ENCODE data around the gene SERPIND1.
A peak's percentile ranks its signal among the peaks of the same experiment; 100 is the strongest.
"Not testable (repeated sequence)": the region's sequence is repeated elsewhere in the genome, so short reads cannot be mapped to it uniquely, and the experiment has no call there.

The SERPIND1 gene

DNA sequence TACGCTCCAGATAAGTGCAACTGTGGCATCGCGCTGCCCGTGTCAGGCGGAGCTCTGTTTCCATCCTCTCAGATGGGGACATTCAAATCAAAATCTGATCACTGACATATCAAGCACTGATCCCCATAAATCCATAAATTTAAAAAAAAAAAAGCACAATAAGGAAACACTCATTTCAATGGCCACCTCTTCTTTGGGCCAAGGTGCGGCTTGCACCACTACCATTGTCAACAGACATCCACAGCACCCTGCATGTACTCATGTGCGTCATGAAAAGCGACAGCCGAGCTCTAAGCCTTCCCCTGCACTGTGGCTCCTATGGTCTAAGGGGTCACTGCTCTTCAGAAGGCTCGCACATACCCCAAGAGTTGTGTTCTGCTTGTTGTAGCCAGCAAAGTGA, 26.7 kb upstream of the SERPIND1 start:
- DNase-seq, result no peak

DNA sequence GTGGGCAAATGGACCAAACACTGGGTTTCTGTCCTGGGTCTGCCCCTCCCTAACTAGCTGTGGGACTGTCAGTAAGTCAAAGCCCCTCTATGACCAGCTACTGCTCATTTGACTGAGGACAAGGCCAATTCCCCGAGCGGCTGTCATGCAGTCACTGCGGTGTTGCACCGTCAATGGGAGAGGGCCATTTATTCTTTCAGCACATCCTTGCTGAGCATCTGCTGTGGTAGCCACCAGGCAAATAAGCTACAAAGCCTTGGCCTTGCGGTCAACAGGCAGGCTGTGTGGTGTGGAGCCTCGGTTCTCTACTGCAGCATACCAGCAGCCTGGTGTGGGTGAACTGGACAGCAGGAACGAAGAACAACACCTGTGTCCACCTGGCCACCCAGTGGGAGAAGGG, 25.8 kb upstream of the SERPIND1 start:
- DNase-seq, result no peak

DNA sequence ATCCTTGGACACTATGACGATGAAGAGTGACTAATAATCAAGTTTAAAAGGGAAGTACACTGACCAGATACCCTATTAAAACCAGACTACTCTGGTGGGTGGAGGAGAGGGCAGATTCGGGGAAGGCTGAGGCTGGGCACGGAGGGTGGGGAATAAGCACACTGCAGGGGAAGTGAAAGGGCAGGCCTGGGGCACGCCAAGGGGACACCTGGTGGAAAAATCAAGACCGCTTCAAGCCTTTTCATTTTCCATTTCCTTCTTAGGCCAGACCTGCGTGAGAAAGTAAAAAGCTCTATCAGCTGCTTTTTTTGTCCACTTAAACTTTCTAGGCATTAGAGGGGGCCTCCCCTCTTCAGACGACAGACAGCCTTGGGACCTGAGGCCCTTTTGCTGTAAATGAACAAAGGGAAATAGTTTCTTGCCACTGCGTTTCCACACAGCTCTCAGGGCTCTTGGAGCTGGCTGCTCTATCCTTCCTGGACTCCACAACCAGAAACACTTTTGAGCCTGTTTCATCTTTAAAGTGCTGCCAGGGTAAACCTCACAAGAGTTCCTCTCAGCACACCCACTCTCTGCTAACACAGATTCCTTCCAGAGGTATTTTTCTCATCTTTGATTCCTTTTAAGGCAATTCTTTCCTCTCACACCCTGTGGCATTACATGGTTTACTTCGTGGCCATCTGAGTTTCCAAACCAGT, 25.0 kb upstream of the SERPIND1 start:
- DNase-seq, result no peak

DNA sequence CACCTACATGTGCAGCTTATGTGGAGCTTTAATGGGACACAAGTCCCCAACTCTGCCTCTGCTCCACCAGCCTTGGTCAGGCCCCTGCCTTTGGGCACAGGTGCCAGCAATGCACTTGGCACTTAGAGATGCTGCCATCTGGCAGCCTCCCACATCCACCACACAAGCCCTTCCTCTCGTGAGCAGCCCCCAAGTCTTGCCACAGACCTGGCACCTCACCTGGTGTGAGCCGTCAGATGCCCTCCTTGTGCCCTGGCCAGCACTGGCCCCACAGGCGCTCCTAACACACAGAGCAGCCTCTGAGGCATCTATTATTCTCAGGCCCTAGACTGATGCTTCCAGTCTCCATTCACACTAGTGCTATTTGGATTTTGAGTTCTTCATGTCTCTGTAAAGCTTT, 24.5 kb upstream of the SERPIND1 start:
- DNase-seq, result no peak

DNA sequence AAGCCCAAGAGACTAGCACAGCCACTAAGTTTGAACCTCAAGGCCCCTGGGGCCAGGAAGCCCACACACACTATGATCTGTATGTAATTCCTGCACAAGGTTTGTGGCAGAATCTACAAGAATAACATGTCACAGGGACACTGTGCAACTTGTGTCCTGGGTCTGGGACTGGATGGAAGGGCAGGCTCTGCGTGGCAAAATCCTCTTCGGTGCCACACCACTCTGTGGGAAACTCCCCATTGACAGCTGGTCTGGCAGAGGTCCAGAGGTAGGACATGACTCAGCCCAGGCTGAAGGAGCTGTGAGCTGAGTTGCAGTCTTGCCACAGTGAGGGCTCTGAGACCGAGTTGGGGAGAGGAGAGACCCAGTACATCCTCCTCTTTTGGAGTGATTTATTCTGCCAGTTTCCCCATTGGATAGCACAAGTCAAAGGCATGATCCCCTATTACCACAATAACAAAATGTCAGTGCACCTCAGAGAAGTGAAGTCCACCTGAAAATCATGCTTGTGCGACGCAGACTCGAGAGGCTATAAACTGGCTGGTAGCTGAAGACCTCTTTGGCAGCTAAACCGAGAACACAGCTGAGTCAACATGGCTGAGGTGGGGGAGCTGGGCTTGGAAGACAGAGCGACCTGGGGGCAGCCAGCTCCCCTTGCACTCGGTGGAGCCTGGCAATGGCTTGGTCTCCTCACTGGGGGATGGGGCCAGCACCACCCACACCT, 23.3 kb upstream of the SERPIND1 start:
- peak in 1 of 2 donors; percentile 18 for DNase-seq

DNA sequence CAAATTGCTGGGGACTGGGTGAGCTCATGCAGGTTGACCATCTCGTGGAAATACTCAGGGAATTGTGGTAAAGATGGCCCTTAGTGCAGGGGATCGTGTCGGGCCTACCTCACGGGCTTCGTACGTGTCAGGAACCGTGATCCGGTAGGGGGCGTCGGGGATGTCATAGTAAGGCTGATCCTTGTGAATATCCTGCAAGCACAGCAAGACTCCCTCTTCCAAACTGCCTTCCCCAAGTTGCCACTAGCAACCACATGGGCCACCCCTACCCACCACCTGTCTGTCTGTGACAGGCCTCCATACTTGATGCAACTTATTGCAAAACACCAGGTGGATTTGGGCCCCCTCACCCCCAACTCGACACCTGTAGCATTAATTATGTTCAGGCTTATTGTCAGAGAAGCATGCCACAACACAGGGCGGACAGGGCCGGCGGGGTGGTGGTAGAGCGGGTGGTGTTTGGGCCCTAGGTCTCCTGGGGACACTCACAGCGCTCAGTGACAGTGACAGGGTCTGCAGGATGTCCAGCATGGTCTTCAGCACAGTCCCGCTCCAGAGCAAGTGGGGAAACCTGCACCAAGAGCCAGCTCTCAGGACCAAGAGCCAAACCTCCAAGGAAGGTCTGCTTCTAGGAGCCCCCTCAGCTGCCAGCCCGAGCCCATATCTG, 22.6 kb upstream of the SERPIND1 start:
- DNase-seq, result no peak

DNA sequence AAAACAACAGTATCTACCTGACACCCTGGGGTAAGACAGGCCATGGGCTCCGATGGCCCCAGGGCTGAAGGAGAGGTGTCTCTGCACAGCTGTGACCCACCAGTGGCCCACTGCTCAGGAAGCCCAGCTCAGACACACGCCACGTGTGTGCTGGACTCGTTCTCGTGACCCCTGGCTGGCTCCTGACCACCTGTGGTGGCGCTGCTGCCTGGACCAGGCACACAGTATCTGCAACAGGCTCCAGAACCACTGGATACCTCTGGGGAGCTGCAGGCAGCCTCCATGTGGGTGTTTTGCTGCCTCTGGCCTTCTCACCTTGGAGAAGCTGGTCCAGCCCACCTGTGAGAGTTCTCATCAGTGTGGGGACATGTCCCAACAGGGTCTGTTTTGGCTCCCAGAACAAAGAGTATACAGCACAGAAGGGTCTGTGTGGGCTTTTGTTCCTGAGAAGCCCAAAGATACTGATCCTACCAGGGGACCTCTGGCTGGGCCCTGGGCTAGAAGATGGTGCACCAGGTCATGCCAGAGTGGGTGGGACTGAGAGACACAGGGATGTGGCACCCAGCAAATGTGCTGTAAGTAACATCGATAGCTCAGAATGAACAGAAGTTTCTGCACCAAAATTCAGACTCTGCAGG, 21.7 kb upstream of the SERPIND1 start:
- no peak for DNase-seq

DNA sequence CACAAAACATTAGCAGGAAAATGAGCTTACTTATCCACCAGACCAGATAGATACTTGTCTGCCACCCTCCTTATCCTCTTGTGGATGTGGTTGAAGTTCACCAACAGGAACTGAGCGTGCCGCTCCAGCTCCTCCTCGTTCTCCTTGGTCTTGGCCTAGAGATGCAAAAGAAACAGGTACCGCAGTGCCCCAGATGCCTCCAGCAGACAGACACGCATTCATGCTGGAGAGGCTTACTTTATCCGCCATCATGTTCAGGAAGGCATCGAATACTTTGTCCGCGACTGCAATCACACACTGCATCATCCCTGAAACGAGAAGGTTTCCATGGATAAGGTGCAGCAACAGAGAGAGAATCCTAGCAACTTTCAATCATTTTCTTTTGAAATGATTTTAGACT, 21.0 kb upstream of the SERPIND1 start:
- DNase-seq, result no peak

DNA sequence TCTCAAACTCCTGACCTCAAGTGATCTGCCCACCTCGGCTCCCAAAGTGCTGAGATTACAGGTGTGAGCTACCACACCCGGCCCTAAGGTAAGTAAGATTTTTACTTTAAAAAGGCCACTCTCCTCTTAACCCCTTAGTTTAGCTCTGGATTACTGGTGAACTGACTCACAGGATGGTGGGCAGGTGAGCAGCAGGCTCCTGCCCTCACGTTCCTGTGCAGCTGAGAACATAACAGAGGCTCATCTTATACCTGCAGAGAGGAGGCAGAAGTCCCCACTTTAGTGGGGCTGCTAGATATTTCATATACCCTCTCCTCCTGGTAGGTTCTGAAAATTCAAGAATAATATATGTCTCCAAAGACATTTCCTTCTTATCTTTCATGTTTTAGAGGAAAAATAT, 17.1 kb upstream of the SERPIND1 start:
- no peak for DNase-seq

DNA sequence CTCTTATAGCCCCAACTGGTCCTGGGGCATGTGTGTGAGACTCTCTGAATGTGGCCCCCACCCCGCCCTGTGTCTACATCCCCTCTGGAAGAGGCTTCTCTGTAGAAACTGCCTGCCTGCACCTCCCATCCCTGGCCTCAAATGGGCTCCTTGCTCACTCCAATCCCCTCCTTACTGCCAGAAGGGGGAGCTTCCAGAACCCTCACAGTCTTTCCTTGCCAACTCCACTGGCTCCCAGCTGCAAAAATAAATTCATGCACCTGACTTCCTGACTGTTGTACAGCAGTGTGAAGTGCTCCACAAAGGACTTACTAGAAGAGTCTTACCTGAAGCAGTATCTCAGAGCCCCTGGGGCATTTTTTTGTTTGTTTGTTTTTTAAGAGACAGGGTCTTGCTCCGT, 15.2 kb upstream of the SERPIND1 start:
- DNase-seq, result no peak

DNA sequence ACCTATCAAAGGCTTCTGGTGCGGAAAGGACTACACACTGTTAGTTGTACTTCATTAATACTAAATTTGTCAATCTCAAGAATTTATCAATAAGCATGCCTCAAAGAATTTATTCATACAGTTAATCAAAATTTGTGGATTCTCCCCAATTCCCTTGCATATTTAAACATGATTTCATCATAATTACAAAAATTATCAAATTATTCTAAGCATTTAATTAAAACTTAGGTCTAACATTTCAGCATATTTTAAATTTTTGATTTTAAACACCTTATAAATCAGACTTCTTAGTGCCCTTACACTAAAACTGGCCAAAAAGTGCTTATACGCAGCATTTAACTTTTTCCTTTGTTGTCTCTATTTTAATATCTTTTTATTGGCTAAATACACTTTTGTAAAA, 13.8 kb upstream of the SERPIND1 start:
- no peak for DNase-seq

DNA sequence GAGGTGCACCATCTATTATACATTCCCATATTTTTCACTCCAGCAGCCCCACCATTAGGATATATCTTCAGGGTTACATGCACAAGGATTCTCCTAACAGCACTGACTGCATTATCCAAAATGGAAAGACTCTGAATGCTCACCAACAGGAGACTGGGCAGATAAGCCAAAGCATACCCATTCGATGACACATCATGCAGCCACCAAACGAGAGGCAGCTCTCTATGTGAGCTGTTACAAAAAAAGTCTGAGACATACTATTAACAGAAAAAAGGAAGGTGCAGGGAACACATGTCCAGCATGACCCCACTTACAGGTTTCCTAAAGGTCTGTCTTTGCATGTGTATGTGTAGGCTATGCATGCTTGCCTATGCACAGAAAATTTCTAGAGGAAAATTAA, 12.4 kb upstream of the SERPIND1 start:
- DNase-seq, result no peak

DNA sequence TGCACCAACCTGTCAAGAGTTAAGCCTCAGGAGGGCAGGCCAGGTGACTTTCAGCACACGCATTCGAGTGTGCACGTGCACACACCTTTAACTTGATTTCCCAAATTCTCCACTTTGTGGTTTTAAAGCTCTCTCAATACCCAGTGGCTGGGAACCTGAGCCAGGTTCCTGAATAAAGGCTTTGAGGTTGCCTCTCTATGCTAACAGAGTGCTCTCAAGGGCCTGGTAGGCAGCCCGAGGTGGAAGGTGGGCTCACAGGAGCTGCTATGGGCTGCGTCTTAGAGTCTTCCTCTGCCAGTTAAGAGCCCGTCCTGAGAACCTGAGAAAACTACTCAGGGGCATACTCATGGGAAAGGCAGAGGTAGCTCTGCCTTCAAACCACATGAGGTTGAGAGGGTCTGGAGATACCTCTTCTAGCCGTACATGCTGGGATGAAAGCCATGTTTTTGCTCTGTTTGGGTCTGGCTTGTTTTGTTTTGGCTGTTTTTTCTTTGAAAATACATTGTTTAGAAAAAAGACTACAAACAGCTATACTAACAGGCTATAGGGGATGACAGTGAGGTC, 11.6 kb upstream of the SERPIND1 start:
- no peak for DNase-seq

DNA sequence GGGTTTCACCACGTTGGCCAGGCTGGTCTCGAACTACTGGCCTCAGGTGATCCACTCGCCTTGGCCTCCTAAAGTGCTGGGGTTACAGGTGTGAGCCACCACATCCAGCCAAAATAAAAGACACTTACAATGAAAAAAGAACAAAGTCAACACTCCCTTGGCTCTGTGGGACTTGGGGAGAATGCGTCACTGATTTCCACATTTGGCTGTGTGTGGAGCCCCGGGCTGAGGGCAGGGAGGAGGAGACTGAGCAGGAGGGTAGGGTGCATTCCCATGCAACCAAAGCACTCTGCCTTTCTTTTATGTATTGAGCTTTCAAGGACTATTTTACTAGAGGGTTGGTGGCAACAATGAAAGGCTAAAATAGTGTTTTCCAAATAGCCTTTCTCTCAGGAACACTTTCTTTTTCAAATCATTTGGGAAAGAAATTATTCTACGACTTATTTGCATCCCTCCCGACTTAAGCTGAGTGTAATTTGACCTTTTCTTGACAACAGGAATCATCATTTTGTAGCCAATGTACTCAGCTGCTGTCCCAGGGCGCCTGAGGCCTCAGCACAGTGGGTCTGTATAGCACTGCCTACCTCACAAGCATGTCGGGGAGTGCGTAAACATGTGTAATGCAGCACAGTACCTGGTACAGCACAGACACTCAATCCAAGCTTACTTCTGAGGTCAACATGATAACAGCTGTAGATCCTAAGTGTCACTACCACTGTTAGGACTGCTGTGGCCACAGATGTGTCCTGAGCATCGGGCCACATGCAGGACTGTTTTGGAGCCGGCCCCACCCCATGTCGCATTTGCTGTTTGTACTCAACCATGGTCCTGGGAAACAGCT, 10.1 kb upstream of the SERPIND1 start:
- DNase-seq, result no peak

DNA sequence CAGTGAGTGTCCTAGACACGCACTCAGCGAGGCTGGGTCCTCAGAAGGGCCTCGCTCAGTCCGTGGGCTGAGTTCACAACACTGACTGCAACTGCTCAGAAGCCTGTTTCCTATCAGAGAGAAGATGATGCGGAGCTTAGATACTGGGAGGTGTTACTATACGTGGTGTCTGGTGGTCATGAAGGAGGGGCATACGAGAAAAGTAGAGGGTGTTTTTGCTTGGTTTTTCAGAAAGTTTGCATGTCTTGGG, 9.5 kb upstream of the SERPIND1 start:
- DNase-seq, result no peak

DNA sequence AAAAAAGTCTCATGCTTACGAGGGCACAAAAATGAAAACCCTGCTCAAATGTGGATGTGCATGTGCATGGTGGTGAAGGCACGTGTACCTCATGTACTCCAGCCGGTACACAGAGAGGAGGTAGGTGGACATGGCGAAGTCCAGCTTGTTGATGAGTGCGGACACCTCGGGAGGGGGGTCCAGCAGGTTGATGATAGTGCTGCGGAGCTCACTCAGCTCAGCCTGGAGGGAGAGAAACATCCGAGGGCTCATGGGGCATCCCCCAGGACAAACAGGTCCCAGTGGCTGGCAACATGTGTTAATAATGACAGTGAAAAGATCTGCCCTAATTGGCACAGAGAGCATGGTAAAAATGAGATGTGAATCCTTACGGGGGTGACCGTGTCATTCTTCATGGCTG, 9.2 kb upstream of the SERPIND1 start:
- DNase-seq, result no peak

DNA sequence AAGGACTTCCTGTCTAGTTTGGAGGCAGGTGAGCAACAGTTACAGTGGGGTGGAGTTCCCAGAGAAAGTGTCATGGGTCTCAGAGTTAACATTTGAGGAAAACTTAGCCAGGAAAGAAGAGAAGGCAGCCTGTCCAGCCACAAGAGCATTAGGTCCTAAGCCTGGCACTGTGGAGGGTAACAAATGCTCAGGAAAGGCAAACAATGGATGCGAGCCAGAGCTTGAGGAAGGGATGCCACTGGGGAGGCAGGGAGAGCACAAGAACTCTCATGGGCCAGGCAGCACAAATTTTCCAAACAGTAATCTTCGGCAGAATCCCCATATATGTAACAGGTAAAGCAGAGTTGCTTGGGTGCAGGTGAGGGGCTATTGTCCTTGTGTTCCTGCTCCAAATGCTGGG, 8.0 kb upstream of the SERPIND1 start:
- DNase-seq, result no peak

DNA sequence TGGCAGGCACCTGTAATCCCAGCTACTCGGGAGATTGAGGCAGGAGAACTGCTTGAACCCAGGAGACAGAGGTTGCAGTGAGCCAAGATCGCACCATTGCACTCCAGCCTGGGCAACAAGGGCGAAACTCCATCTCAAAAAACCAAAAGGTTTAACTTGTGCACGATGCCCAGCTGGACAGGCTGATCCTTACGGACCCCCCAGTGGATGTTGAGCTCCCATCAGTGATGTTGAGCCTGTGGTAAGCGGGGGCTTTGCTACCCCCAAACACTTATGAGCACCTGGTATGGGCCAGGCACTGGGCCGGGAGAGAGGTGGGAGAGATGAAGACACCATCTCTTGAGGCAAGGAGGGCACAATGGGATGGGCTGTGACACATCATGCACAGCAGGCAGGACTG, 7.4 kb upstream of the SERPIND1 start:
- no peak for DNase-seq

DNA sequence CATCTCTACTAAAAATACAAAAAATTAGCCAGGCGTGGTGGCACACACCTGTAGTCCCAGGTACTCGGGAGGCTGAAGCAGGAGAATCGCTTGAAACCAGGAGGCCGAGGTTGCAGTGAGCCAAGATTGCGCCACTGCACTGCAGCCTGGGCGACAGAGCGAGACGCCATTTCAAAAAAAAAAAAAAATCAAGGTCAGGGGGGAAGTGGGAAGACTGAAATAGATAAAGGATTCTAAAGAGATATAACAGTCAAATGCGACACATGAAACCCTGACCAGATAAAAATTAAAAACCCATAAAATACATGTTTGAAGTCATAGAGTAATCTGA, 4.5 kb upstream of the SERPIND1 start:
- not testable (repeated sequence) for DNase-seq

DNA sequence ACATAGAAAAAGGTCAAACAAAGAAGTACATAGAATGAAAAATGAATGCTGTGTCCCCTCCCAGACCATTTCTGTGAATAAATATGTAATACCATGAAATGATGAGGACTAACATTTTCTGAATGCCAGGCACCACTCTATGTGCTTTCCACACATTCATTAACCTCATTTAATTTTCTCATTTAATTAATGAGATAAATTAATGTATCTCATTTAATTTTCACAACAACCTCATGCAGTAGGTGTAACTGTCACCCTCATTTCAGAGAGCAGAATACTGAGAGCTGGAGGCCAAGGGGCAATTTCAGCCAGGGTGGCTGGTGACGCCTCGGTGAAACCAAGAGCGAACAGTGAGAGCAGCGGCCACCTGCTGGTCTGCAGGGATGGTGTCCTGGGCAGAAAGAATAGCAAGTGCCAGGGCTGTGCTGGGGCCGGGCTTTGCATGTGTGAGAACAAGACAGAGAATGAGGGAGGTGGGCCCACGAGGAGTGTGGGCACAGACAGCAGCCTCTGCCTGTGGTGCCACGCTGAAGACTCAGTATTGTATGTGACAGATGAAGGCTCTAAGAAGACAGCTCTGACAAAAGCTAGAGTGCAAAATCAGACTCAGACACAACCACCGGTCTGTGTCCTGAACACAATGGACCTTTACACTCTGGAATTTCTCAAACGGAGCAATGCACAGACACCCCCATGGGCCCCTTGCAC, 1.8 kb upstream of the SERPIND1 start:
- no peak for DNase-seq

DNA sequence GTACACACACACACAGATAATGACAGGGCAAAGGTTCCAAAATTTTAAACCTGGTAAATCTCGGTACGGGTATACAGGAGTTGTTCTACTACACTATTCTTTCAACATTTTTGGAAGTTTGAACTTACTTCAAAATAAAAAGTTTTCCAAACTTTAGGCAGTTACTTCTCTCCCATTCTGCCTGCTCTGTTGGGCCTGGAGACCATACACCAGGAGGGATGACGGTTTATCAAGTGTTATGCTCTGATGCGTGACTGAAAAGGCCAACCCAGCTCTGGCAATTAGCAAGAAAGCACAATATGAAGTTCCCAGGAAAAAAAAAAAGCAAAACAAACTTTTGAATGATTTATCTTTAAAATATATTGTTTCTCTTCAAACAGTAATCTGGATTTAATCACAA, 969 bp downstream of the SERPIND1 start:
- DNase-seq, result no peak

DNA sequence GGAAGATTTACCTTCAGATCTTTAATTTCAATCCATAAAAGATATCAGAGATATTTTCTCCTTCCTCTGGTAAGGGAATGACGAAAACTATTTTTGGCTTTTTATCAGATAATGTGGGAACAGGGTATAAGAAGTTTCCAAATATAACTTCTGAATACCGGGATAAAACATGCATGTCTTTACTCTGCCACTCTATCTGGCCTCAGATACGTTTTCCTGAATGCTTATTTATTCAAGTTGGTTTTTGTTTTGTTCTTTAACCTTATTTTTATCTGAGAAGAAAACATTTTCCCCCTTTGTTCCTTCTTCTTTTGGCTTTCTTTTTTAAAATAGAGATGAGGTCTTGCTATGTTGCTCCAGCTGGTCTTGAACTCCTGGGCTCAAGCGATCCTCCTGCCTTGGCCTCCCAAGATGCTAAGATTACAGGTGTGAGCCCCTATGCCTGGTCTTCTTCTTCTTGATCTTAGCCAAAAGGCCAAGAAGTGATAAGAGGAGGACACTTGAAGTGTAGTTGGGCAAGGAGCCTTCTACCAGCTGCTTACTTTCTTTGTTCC, 1.5 kb downstream of the SERPIND1 start:
- no peak for DNase-seq

Measured in activated CD4-positive, alpha-beta T cell treated with anti-CD3 and anti-CD28 coated beads for 4 hours (primary cell).